GM12878 (cell line): ENCODE measurements around the gene RAD23B.

Experiments used
- CHD1 ChIP-seq: IDR thresholded peaks from 2 replicates; pipeline ENCODE4 v1.6.1; 2012; ENCODE audit warnings: low read depth, low read length, improper control_type of control experiment
- GABPA ChIP-seq: IDR thresholded peaks from 2 replicates; pipeline ENCODE4 v1.6.1; 2014; ENCODE audit warnings: antibody characterized with exemption, low read depth, mild to moderate bottlenecking, inconsistent platforms
- KDM1A ChIP-seq: fragments of 200-600 bp; sonication (generic); IDR thresholded peaks from 2 replicates; pipeline ENCODE4 v1.6.1; 2016; ENCODE audit warnings: borderline replicate concordance
- POLR2A ChIP-seq: IDR thresholded peaks from 2 replicates; pipeline ENCODE4 v1.6.1; 2011; ENCODE audit warnings: low read depth, mild to moderate bottlenecking, low read length
- RAD21 ChIP-seq: IDR thresholded peaks from 2 replicates; pipeline ENCODE4 v1.6.1; 2011; ENCODE audit warnings: mild to moderate bottlenecking, low read depth, low read length, moderate library complexity; ENCODE audit not compliant: insufficient read depth
- TCF7 ChIP-seq: IDR thresholded peaks from 2 replicates; pipeline ENCODE4 v1.6.1; 2014; ENCODE audit warnings: antibody characterized with exemption, borderline replicate concordance
- ZNF207 ChIP-seq: fragments of 450-650 bp; IDR thresholded peaks from 2 replicates; pipeline ENCODE4 v1.6.1; 2014; ENCODE audit warnings: antibody characterized with exemption, mild to moderate bottlenecking, borderline replicate concordance
- TF ChIP-seq, protein P1 (sequence below): IDR thresholded peaks from 2 replicates; pipeline ENCODE4 v1.6.1; 2011; ENCODE audit warnings: low read depth, mild to moderate bottlenecking, low read length, moderate library complexity, borderline replicate concordance; ENCODE audit errors: extremely low read depth
- TF ChIP-seq, protein P2 (sequence below), 3 experiments: IDR thresholded peaks in 2 of 3; conservative IDR thresholded peaks in 1 of 3; 2 replicates each; pipeline ENCODE4 v1.5.1; 2011; ENCODE audit warnings: low read depth in 3 of 3, low read length in 3 of 3, mild to moderate bottlenecking in 3 of 3, control low read depth in 2 of 3, moderate library complexity in 2 of 3, inconsistent platforms in 1 of 3, mixed read lengths in 1 of 3; ENCODE audit not compliant: control insufficient read depth in 2 of 3, insufficient read depth in 1 of 3; ENCODE audit errors: extremely low read depth in 1 of 3
- TF ChIP-seq, protein P3 (sequence below): IDR thresholded peaks from 2 replicates; pipeline ENCODE4 v1.6.1; 2012; ENCODE audit warnings: mild to moderate bottlenecking, low read depth, low read length
- TF ChIP-seq, protein P4 (sequence below): fragments of 450-650 bp; IDR thresholded peaks from 2 replicates; pipeline ENCODE4 v1.6.1; 2014; ENCODE audit warnings: mild to moderate bottlenecking
- TF ChIP-seq, protein P5 (sequence below): IDR thresholded peaks from 2 replicates; pipeline ENCODE4 v1.6.1; 2012; ENCODE audit warnings: low read depth, low read length, improper control_type of control experiment
- TF ChIP-seq, protein P6 (sequence below): IDR thresholded peaks from 2 replicates; pipeline ENCODE4 v1.6.1; 2012; ENCODE audit warnings: low read depth, low read length, improper control_type of control experiment
- TF ChIP-seq, protein P7 (sequence below): fragments of 450-650 bp; IDR thresholded peaks from 2 replicates; pipeline ENCODE4 v1.6.1; 2016; ENCODE audit warnings: mild to moderate bottlenecking, moderate library complexity, borderline replicate concordance

DNA sequence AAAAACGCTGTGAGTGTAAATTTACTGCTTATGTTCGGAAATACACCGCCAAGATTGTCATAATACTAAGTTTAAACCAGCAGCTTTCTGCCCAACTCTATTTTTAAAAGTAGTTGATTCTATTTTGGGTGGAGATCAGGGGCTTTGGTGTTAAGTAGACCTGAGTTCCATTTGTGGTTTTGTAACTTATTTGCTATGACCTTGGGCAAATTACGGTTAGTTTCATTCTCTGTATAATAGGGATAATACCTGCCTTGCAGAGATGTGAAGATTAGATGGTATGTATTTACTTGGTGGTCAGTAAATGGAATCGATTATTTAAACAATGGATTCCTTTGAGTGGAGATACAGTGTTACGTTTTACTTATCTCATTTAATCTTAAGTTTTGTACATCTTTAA, 1.6 kb downstream of the RAD23B start:
- TF ChIP-seq RAD21 (no peak), KDM1A (no peak), CHD1 (no peak), POLR2A (no peak), GABPA (no peak), ZNF207 (no peak), TCF7 (no peak)
- TF ChIP-seq, protein P1, sequence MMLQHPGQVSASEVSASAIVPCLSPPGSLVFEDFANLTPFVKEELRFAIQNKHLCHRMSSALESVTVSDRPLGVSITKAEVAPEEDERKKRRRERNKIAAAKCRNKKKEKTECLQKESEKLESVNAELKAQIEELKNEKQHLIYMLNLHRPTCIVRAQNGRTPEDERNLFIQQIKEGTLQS: no peak
- TF ChIP-seq, protein P2, sequence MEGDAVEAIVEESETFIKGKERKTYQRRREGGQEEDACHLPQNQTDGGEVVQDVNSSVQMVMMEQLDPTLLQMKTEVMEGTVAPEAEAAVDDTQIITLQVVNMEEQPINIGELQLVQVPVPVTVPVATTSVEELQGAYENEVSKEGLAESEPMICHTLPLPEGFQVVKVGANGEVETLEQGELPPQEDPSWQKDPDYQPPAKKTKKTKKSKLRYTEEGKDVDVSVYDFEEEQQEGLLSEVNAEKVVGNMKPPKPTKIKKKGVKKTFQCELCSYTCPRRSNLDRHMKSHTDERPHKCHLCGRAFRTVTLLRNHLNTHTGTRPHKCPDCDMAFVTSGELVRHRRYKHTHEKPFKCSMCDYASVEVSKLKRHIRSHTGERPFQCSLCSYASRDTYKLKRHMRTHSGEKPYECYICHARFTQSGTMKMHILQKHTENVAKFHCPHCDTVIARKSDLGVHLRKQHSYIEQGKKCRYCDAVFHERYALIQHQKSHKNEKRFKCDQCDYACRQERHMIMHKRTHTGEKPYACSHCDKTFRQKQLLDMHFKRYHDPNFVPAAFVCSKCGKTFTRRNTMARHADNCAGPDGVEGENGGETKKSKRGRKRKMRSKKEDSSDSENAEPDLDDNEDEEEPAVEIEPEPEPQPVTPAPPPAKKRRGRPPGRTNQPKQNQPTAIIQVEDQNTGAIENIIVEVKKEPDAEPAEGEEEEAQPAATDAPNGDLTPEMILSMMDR (IDR thresholded peaks at IDR 0.05 in 2 of 3, conservative IDR thresholded peaks at IDR 0.05 in 1 of 3; ENCODE audit: control insufficient read depth in 2 of 3, extremely low read depth in 1 of 3, insufficient read depth in 1 of 3, low read depth in 3 of 3, low read length in 3 of 3): no peak
- TF ChIP-seq, protein P3, sequence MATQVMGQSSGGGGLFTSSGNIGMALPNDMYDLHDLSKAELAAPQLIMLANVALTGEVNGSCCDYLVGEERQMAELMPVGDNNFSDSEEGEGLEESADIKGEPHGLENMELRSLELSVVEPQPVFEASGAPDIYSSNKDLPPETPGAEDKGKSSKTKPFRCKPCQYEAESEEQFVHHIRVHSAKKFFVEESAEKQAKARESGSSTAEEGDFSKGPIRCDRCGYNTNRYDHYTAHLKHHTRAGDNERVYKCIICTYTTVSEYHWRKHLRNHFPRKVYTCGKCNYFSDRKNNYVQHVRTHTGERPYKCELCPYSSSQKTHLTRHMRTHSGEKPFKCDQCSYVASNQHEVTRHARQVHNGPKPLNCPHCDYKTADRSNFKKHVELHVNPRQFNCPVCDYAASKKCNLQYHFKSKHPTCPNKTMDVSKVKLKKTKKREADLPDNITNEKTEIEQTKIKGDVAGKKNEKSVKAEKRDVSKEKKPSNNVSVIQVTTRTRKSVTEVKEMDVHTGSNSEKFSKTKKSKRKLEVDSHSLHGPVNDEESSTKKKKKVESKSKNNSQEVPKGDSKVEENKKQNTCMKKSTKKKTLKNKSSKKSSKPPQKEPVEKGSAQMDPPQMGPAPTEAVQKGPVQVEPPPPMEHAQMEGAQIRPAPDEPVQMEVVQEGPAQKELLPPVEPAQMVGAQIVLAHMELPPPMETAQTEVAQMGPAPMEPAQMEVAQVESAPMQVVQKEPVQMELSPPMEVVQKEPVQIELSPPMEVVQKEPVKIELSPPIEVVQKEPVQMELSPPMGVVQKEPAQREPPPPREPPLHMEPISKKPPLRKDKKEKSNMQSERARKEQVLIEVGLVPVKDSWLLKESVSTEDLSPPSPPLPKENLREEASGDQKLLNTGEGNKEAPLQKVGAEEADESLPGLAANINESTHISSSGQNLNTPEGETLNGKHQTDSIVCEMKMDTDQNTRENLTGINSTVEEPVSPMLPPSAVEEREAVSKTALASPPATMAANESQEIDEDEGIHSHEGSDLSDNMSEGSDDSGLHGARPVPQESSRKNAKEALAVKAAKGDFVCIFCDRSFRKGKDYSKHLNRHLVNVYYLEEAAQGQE: no peak
- TF ChIP-seq, protein P4, sequence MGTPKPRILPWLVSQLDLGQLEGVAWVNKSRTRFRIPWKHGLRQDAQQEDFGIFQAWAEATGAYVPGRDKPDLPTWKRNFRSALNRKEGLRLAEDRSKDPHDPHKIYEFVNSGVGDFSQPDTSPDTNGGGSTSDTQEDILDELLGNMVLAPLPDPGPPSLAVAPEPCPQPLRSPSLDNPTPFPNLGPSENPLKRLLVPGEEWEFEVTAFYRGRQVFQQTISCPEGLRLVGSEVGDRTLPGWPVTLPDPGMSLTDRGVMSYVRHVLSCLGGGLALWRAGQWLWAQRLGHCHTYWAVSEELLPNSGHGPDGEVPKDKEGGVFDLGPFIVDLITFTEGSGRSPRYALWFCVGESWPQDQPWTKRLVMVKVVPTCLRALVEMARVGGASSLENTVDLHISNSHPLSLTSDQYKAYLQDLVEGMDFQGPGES: no peak
- TF ChIP-seq, protein P5, sequence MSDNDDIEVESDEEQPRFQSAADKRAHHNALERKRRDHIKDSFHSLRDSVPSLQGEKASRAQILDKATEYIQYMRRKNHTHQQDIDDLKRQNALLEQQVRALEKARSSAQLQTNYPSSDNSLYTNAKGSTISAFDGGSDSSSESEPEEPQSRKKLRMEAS: no peak
- TF ChIP-seq, protein P6, sequence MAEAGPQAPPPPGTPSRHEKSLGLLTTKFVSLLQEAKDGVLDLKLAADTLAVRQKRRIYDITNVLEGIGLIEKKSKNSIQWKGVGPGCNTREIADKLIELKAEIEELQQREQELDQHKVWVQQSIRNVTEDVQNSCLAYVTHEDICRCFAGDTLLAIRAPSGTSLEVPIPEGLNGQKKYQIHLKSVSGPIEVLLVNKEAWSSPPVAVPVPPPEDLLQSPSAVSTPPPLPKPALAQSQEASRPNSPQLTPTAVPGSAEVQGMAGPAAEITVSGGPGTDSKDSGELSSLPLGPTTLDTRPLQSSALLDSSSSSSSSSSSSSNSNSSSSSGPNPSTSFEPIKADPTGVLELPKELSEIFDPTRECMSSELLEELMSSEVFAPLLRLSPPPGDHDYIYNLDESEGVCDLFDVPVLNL: no peak
- TF ChIP-seq, protein P7, sequence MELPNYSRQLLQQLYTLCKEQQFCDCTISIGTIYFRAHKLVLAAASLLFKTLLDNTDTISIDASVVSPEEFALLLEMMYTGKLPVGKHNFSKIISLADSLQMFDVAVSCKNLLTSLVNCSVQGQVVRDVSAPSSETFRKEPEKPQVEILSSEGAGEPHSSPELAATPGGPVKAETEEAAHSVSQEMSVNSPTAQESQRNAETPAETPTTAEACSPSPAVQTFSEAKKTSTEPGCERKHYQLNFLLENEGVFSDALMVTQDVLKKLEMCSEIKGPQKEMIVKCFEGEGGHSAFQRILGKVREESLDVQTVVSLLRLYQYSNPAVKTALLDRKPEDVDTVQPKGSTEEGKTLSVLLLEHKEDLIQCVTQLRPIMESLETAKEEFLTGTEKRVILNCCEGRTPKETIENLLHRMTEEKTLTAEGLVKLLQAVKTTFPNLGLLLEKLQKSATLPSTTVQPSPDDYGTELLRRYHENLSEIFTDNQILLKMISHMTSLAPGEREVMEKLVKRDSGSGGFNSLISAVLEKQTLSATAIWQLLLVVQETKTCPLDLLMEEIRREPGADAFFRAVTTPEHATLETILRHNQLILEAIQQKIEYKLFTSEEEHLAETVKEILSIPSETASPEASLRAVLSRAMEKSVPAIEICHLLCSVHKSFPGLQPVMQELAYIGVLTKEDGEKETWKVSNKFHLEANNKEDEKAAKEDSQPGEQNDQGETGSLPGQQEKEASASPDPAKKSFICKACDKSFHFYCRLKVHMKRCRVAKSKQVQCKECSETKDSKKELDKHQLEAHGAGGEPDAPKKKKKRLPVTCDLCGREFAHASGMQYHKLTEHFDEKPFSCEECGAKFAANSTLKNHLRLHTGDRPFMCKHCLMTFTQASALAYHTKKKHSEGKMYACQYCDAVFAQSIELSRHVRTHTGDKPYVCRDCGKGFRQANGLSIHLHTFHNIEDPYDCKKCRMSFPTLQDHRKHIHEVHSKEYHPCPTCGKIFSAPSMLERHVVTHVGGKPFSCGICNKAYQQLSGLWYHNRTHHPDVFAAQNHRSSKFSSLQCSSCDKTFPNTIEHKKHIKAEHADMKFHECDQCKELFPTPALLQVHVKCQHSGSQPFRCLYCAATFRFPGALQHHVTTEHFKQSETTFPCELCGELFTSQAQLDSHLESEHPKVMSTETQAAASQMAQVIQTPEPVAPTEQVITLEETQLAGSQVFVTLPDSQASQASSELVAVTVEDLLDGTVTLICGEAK: no peak
